ENCODE data around the gene PLA2G2C. TPM values are rescaled to one million over a fixed set of nuclear protein-coding genes. Genes with fewer than 3 reads are reported as not detected.

Gene PLA2G2C
- total and polyA plus RNA-seq, 2 experiments from 2014 or later: not detected

DNA sequence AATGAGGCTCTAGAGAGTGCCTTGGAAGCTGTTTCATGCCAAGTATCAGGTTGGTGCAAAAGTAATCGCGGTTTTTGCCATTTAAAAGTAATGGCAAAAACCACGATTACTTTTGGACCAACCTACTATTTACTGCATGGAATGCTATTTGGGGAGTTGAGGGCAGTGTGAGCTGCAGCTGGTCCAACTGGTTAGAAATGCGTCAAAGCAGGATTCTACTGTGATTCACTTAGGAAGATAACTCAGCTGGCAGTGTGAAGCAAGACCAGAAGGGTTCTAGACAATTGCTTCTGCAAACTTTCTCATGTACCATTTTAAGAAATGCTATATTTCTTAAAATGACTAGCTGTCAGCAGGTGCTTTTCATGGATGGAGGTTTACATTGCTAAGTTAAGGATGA is 21.2 kb upstream of the PLA2G2C start:
- Histone ChIP-seq H3K36me3 (ENCODE audit: insufficient read depth) (no peaks in the 10 kb centered on the region), H3F3A (replicated peaks; ENCODE audit: low read depth) (no peaks in the 10 kb centered on the region), H2AFZ (no peak overlapping the region), H3K4me2 (no peak overlapping the region), H3K27ac (ENCODE audit: low read depth) (no peak overlapping the region), H3K27me3 (ENCODE audit: insufficient read depth) (no peaks in the 10 kb centered on the region), H4K20me1 (replicated peaks; ENCODE audit: insufficient read depth) (no peaks in the 10 kb centered on the region), H3K9me2 (ENCODE audit: insufficient read depth) (no peaks in the 10 kb centered on the region), H3K79me2 (replicated peaks; ENCODE audit: insufficient read depth) (no peaks in the 10 kb centered on the region), H3K4me1 (ENCODE audit: insufficient read depth) (peaks cover 7% of the 10 kb centered on the region; the same call in 1 of the 2 replicates), H3K4me3 (no peak overlapping the region)
- Mint-ChIP-seq H3K36me3 (ENCODE audit: low read depth) (no peaks in the 10 kb centered on the region), H3K4me1 (peaks cover 3% of the 10 kb centered on the region; the same call in 2 of the 3 replicates), H3K9me3 (no peaks in the 10 kb centered on the region; the same call in 2 of the 3 replicates), H3K27me3 (ENCODE audit: insufficient read depth, low read depth, poor library complexity) (peaks cover 3% of the 10 kb centered on the region), H3K4me3 (no peak overlapping the region), H3K27ac (no peak overlapping the region)
- ATAC-seq: no peak
- no peak for DNase-seq (ENCODE audit: low spot score)
- TF ChIP-seq EZH2 (IDR thresholded peaks at IDR 0.05; ENCODE audit: low read depth, unreplicated experiment): no peak
- TF ChIP-seq CREB1 (CRISPR knock-in tag; IDR thresholded peaks at IDR 0.05; ENCODE audit: low read depth): no peak
- no peak for TF ChIP-seq POLR2AphosphoS5 (IDR thresholded peaks at IDR 0.05; ENCODE audit: low read depth)
- no peak for TF ChIP-seq EZH2phosphoT487 (IDR thresholded peaks at IDR 0.05; ENCODE audit: unreplicated experiment)
- no peak for TF ChIP-seq ZNF331 (CRISPR knock-in tag; IDR thresholded peaks at IDR 0.05; ENCODE audit: low read depth)
- no peak for TF ChIP-seq JUNB (IDR thresholded peaks at IDR 0.05; ENCODE audit: unreplicated experiment)
- no peak for TF ChIP-seq ZNF114 (CRISPR knock-in tag; IDR thresholded peaks at IDR 0.05)
- TF ChIP-seq NANOG (IDR thresholded peaks at IDR 0.05; ENCODE audit: borderline replicate concordance): no peak
- TF ChIP-seq, protein P1, sequence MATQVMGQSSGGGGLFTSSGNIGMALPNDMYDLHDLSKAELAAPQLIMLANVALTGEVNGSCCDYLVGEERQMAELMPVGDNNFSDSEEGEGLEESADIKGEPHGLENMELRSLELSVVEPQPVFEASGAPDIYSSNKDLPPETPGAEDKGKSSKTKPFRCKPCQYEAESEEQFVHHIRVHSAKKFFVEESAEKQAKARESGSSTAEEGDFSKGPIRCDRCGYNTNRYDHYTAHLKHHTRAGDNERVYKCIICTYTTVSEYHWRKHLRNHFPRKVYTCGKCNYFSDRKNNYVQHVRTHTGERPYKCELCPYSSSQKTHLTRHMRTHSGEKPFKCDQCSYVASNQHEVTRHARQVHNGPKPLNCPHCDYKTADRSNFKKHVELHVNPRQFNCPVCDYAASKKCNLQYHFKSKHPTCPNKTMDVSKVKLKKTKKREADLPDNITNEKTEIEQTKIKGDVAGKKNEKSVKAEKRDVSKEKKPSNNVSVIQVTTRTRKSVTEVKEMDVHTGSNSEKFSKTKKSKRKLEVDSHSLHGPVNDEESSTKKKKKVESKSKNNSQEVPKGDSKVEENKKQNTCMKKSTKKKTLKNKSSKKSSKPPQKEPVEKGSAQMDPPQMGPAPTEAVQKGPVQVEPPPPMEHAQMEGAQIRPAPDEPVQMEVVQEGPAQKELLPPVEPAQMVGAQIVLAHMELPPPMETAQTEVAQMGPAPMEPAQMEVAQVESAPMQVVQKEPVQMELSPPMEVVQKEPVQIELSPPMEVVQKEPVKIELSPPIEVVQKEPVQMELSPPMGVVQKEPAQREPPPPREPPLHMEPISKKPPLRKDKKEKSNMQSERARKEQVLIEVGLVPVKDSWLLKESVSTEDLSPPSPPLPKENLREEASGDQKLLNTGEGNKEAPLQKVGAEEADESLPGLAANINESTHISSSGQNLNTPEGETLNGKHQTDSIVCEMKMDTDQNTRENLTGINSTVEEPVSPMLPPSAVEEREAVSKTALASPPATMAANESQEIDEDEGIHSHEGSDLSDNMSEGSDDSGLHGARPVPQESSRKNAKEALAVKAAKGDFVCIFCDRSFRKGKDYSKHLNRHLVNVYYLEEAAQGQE (IDR thresholded peaks at IDR 0.05; ENCODE audit: unreplicated experiment): no peak
- TF ChIP-seq, protein P2, sequence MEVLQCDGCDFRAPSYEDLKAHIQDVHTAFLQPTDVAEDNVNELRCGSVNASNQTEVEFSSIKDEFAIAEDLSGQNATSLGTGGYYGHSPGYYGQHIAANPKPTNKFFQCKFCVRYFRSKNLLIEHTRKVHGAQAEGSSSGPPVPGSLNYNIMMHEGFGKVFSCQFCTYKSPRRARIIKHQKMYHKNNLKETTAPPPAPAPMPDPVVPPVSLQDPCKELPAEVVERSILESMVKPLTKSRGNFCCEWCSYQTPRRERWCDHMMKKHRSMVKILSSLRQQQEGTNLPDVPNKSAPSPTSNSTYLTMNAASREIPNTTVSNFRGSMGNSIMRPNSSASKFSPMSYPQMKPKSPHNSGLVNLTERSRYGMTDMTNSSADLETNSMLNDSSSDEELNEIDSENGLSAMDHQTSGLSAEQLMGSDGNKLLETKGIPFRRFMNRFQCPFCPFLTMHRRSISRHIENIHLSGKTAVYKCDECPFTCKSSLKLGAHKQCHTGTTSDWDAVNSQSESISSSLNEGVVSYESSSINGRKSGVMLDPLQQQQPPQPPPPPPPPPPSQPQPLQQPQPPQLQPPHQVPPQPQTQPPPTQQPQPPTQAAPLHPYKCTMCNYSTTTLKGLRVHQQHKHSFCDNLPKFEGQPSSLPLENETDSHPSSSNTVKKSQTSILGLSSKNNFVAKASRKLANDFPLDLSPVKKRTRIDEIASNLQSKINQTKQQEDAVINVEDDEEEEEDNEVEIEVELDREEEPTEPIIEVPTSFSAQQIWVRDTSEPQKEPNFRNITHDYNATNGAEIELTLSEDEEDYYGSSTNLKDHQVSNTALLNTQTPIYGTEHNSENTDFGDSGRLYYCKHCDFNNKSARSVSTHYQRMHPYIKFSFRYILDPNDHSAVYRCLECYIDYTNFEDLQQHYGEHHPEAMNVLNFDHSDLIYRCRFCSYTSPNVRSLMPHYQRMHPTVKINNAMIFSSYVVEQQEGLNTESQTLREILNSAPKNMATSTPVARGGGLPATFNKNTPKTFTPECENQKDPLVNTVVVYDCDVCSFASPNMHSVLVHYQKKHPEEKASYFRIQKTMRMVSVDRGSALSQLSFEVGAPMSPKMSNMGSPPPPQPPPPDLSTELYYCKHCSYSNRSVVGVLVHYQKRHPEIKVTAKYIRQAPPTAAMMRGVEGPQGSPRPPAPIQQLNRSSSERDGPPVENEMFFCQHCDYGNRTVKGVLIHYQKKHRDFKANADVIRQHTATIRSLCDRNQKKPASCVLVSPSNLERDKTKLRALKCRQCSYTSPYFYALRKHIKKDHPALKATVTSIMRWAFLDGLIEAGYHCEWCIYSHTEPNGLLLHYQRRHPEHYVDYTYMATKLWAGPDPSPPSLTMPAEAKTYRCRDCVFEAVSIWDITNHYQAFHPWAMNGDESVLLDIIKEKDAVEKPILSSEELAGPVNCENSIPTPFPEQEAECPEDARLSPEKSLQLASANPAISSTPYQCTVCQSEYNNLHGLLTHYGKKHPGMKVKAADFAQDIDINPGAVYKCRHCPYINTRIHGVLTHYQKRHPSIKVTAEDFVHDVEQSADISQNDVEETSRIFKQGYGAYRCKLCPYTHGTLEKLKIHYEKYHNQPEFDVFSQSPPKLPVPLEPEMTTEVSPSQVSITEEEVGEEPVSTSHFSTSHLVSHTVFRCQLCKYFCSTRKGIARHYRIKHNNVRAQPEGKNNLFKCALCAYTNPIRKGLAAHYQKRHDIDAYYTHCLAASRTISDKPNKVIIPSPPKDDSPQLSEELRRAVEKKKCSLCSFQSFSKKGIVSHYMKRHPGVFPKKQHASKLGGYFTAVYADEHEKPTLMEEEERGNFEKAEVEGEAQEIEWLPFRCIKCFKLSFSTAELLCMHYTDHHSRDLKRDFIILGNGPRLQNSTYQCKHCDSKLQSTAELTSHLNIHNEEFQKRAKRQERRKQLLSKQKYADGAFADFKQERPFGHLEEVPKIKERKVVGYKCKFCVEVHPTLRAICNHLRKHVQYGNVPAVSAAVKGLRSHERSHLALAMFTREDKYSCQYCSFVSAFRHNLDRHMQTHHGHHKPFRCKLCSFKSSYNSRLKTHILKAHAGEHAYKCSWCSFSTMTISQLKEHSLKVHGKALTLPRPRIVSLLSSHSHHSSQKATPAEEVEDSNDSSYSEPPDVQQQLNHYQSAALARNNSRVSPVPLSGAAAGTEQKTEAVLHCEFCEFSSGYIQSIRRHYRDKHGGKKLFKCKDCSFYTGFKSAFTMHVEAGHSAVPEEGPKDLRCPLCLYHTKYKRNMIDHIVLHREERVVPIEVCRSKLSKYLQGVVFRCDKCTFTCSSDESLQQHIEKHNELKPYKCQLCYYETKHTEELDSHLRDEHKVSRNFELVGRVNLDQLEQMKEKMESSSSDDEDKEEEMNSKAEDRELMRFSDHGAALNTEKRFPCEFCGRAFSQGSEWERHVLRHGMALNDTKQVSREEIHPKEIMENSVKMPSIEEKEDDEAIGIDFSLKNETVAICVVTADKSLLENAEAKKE (CRISPR knock-in tag; IDR thresholded peaks at IDR 0.05): no peak
- TF ChIP-seq STAT1 (IDR thresholded peaks at IDR 0.05; ENCODE audit: unreplicated experiment): no peak
- TF ChIP-seq, protein P3, sequence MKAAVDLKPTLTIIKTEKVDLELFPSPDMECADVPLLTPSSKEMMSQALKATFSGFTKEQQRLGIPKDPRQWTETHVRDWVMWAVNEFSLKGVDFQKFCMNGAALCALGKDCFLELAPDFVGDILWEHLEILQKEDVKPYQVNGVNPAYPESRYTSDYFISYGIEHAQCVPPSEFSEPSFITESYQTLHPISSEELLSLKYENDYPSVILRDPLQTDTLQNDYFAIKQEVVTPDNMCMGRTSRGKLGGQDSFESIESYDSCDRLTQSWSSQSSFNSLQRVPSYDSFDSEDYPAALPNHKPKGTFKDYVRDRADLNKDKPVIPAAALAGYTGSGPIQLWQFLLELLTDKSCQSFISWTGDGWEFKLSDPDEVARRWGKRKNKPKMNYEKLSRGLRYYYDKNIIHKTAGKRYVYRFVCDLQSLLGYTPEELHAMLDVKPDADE (IDR thresholded peaks at IDR 0.05): no peak
